ENCODE results near the gene ZNF831.

Gene ZNF831

DNA sequence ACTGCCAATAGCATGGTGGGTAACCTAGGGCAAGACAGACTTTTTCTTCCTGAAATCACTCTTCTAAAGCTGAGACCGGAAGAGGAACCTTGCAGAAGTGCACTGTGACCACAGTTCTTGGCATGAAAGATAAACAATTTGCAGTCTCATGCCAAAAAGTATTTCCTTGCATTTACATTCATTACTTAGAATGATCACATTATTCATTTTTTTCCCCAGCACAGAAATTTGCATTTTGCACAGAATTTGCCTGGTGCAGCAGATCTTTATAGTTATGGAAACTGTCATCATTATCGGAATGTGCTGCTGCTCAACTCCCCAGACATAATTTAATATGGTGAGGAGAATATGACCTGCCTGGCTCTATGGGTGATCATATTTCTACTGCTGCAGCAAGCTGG lies 94.6 kb downstream of the ZNF831 start:
- H3K36me3 ChIP-seq (replicated peaks in 1 of 2; ENCODE audit: control insufficient read depth in 2 of 2, insufficient read depth in 2 of 2, low read length in 2 of 2) = no peaks in the 10 kb centered on the region
- no peak for DNase-seq (ENCODE audit: low spot score)

DNA sequence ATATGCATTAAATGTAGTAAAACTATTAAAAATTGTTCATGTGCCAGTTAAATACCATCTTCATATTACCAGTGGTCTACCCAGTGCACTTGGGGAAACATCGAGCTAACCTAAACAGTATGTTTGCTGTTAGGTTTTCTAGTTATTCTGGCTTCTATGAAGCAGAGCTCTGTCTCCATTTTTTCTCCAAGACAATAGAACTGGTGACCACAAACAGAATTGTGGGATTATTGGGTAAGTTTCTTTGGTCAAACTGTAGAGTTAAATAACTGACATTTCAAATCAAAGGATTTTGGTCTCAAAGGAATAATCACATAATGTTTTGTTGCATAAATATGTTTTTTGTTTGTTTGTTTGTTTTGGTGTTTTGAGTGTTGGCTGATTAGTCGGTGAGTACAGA lies 96.3 kb downstream of the ZNF831 start:
- no peaks in the 10 kb centered on the region for H3K36me3 ChIP-seq (replicated peaks in 1 of 2; ENCODE audit: control insufficient read depth in 2 of 2, insufficient read depth in 2 of 2, low read length in 2 of 2)
- no peak overlapping the region for H3K18ac ChIP-seq (ENCODE audit: low read length)
- H4K8ac ChIP-seq (ENCODE audit: low read depth, low read length) = no peak overlapping the region
- H3K4me1 ChIP-seq (ENCODE audit: control insufficient read depth in 2 of 2, insufficient read depth in 1 of 2, low read depth in 1 of 2, low read length in 2 of 2) = peaks cover 0 to 3% of the 10 kb centered on the region in 2 donors
- H3K79me1 ChIP-seq (ENCODE audit: low read depth, low read length) = no peaks in the 10 kb centered on the region
- H3K27me3 ChIP-seq (ENCODE audit: control insufficient read depth in 3 of 3, insufficient read depth in 3 of 3, low read depth in 1 of 3, low read length in 3 of 3) = peaks cover 0 to 7% (median 0%) of the 10 kb centered on the region in 3 experiments
- no peak overlapping the region for H3K4me2 ChIP-seq (ENCODE audit: insufficient read depth, low read length, poor library complexity, severe bottlenecking)
- no peak overlapping the region for H3K14ac ChIP-seq (ENCODE audit: low read length)
- 58% methylated on average over 1 of the region's 2 CpGs; no CpG with 5 or more reads in 1 of the 2 donors for WGBS, 2 donors (ENCODE audit: extremely low coverage in 2 of 2, insufficient read length in 2 of 2, insufficient replicate concordance in 1 of 2)
- H2AK5ac ChIP-seq (ENCODE audit: low read depth, low read length) = no peak overlapping the region
- no peak overlapping the region for H3K9ac ChIP-seq (ENCODE audit: low read depth, low read length, poor library complexity)
- H2BK120ac ChIP-seq (ENCODE audit: low read depth, low read length) = no peak overlapping the region
- no peak overlapping the region for H2BK12ac ChIP-seq (ENCODE audit: low read length)
- H3K9me3 ChIP-seq (replicated peaks in 1 of 2; ENCODE audit: control insufficient read depth in 2 of 2, insufficient read depth in 1 of 2, low read depth in 1 of 2, low read length in 2 of 2) = no peaks in the 10 kb centered on the region
- no peak for DNase-seq (ENCODE audit: low spot score)
- no peak overlapping the region for H3K23ac ChIP-seq (ENCODE audit: low read depth, low read length, poor library complexity)
- H2BK15ac ChIP-seq (ENCODE audit: low read length) = no peak overlapping the region
- H2BK5ac ChIP-seq (ENCODE audit: low read length) = no peak overlapping the region
- no peak overlapping the region for H2AFZ ChIP-seq (ENCODE audit: low read length)
- H3K4ac ChIP-seq (ENCODE audit: low read length) = no peak overlapping the region
- H3K27ac ChIP-seq (replicated peaks; ENCODE audit: low read length) = no peak overlapping the region
- no peak overlapping the region for H4K91ac ChIP-seq (ENCODE audit: low read depth, low read length, poor library complexity)
- H3K4me3 ChIP-seq (ENCODE audit: low read length in 2 of 2) = no peak overlapping the region

More for the DNA sequence above, 94.6 kb downstream of the ZNF831 start:
- H3K4me3 ChIP-seq (ENCODE audit: low read length in 2 of 2) = no peak overlapping the region
- H3K9me3 ChIP-seq (replicated peaks in 1 of 2; ENCODE audit: control insufficient read depth in 2 of 2, insufficient read depth in 1 of 2, low read depth in 1 of 2, low read length in 2 of 2) = no peaks in the 10 kb centered on the region
- no peak overlapping the region for H3K9ac ChIP-seq (ENCODE audit: low read depth, low read length, poor library complexity)
- H2BK12ac ChIP-seq (ENCODE audit: low read length) = no peak overlapping the region
- H2BK15ac ChIP-seq (ENCODE audit: low read length) = no peak overlapping the region
- H3K27ac ChIP-seq (replicated peaks; ENCODE audit: low read length) = no peak overlapping the region
- no peak overlapping the region for H3K18ac ChIP-seq (ENCODE audit: low read length)
- WGBS, 2 donors (ENCODE audit: extremely low coverage in 2 of 2, insufficient read length in 2 of 2, insufficient replicate concordance in 1 of 2) = no CpG with 5 or more reads among the region's 2 CpGs
- peaks cover 0 to 7% (median 0%) of the 10 kb centered on the region in 3 experiments for H3K27me3 ChIP-seq (ENCODE audit: control insufficient read depth in 3 of 3, insufficient read depth in 3 of 3, low read depth in 1 of 3, low read length in 3 of 3)
- no peak overlapping the region for H2AFZ ChIP-seq (ENCODE audit: low read length)
- no peak overlapping the region for H2BK120ac ChIP-seq (ENCODE audit: low read depth, low read length)
- no peak overlapping the region for H4K8ac ChIP-seq (ENCODE audit: low read depth, low read length)
- H2BK5ac ChIP-seq (ENCODE audit: low read length) = no peak overlapping the region
- peaks cover 0 to 3% of the 10 kb centered on the region in 2 donors for H3K4me1 ChIP-seq (ENCODE audit: control insufficient read depth in 2 of 2, insufficient read depth in 1 of 2, low read depth in 1 of 2, low read length in 2 of 2)
- H2AK5ac ChIP-seq (ENCODE audit: low read depth, low read length) = no peak overlapping the region
- H3K4me2 ChIP-seq (ENCODE audit: insufficient read depth, low read length, poor library complexity, severe bottlenecking) = no peak overlapping the region
- no peak overlapping the region for H4K91ac ChIP-seq (ENCODE audit: low read depth, low read length, poor library complexity)
- H3K4ac ChIP-seq (ENCODE audit: low read length) = no peak overlapping the region
- no peak overlapping the region for H3K14ac ChIP-seq (ENCODE audit: low read length)
- no peaks in the 10 kb centered on the region for H3K79me1 ChIP-seq (ENCODE audit: low read depth, low read length)
- no peak overlapping the region for H3K23ac ChIP-seq (ENCODE audit: low read depth, low read length, poor library complexity)

DNA sequence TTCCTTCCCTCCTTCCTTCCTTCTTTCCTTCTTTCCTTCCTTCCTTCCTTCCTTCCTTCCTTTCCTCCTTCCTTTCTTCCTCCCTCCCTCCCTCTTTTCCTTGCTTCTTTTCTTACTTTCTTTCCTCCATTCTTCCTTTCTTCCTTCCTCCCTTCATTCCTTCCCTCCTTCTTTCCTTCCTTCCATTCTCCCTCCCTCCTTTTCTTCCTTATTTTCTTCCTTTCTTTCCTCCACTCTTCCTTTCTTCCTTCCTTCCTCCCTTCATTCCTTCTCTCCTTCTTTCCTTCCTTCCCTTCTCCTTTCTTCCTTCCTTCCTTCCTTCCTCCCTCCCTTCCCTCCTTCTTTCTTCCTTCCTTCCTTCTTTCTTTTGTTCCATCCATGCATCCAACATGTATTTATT lies 101.7 kb downstream of the ZNF831 start:
- Histone ChIP-seq H2BK5ac (ENCODE audit: low read length) (no peak overlapping the region), H3K27ac (replicated peaks; ENCODE audit: low read length) (no peak overlapping the region), H3K4me3 (ENCODE audit: low read length in 2 of 2) (no peak overlapping the region), H4K8ac (ENCODE audit: low read depth, low read length) (no peak overlapping the region), H3K18ac (ENCODE audit: low read length) (no peak overlapping the region), H4K91ac (ENCODE audit: low read depth, low read length, poor library complexity) (no peak overlapping the region), H3K9me3 (replicated peaks in 1 of 2; ENCODE audit: control insufficient read depth in 2 of 2, insufficient read depth in 1 of 2, low read depth in 1 of 2, low read length in 2 of 2) (no peaks in the 10 kb centered on the region), H3K4ac (ENCODE audit: low read length) (no peak overlapping the region), H2BK15ac (ENCODE audit: low read length) (no peak overlapping the region), H2AK5ac (ENCODE audit: low read depth, low read length) (no peak overlapping the region), H3K27me3 (ENCODE audit: control insufficient read depth in 3 of 3, insufficient read depth in 3 of 3, low read depth in 1 of 3, low read length in 3 of 3) (peaks cover 0 to 6% (median 0%) of the 10 kb centered on the region in 3 experiments), H3K4me2 (ENCODE audit: insufficient read depth, low read length, poor library complexity, severe bottlenecking) (no peak overlapping the region), H2BK12ac (ENCODE audit: low read length) (no peak overlapping the region), H3K36me3 (replicated peaks in 1 of 2; ENCODE audit: control insufficient read depth in 2 of 2, insufficient read depth in 2 of 2, low read length in 2 of 2) (no peaks in the 10 kb centered on the region), H2AFZ (ENCODE audit: low read length) (no peak overlapping the region), H2BK120ac (ENCODE audit: low read depth, low read length) (no peak overlapping the region), H3K14ac (ENCODE audit: low read length) (no peak overlapping the region), H3K79me1 (ENCODE audit: low read depth, low read length) (no peaks in the 10 kb centered on the region), H3K4me1 (ENCODE audit: control insufficient read depth in 2 of 2, insufficient read depth in 1 of 2, low read depth in 1 of 2, low read length in 2 of 2) (peaks cover 0 to 11% of the 10 kb centered on the region in 2 donors), H3K23ac (ENCODE audit: low read depth, low read length, poor library complexity) (no peak overlapping the region), H3K9ac (ENCODE audit: low read depth, low read length, poor library complexity) (no peak overlapping the region)
- no peak for DNase-seq (ENCODE audit: low spot score)

DNA sequence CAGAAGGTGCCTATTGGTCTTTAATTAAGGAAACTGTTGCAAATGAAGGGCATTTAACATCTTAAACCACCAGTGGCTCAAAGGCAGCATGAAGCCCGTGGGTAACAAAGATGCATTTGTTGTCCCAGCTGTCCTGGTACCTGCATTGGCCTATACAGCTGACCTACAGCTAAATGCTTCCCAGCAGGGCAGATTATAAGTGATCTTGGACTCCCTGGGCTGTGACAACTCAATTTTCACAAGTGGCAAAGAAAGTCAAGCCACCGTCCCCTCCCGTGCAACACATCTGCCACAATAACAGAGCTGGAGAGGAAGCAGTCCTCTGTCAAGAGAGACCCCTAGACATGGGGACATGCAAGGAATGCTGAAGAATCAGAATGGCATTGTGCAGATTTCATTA lies 105.2 kb downstream of the ZNF831 start:
- no peak overlapping the region for H2AFZ ChIP-seq (ENCODE audit: low read length)
- H3K4me2 ChIP-seq (ENCODE audit: insufficient read depth, low read length, poor library complexity, severe bottlenecking) = no peak overlapping the region
- H2BK15ac ChIP-seq (ENCODE audit: low read length) = no peak overlapping the region
- no peak overlapping the region for H3K18ac ChIP-seq (ENCODE audit: low read length)
- H3K4ac ChIP-seq (ENCODE audit: low read length) = no peak overlapping the region
- no peak overlapping the region for H4K8ac ChIP-seq (ENCODE audit: low read depth, low read length)
- H3K9me3 ChIP-seq (replicated peaks in 1 of 2; ENCODE audit: control insufficient read depth in 2 of 2, insufficient read depth in 1 of 2, low read depth in 1 of 2, low read length in 2 of 2) = no peaks in the 10 kb centered on the region
- H3K27ac ChIP-seq (replicated peaks; ENCODE audit: low read length) = no peak overlapping the region
- H2BK120ac ChIP-seq (ENCODE audit: low read depth, low read length) = no peak overlapping the region
- H4K91ac ChIP-seq (ENCODE audit: low read depth, low read length, poor library complexity) = no peak overlapping the region
- H3K23ac ChIP-seq (ENCODE audit: low read depth, low read length, poor library complexity) = no peak overlapping the region
- no peak overlapping the region for H3K4me3 ChIP-seq (ENCODE audit: low read length in 2 of 2)
- H2BK12ac ChIP-seq (ENCODE audit: low read length) = no peak overlapping the region
- no peak overlapping the region for H3K14ac ChIP-seq (ENCODE audit: low read length)
- no peak overlapping the region for H2BK5ac ChIP-seq (ENCODE audit: low read length)
- no peak overlapping the region for H2AK5ac ChIP-seq (ENCODE audit: low read depth, low read length)
- H3K27me3 ChIP-seq (ENCODE audit: control insufficient read depth in 3 of 3, insufficient read depth in 3 of 3, low read depth in 1 of 3, low read length in 3 of 3) = peaks cover 0 to 8% (median 0%) of the 10 kb centered on the region in 3 experiments
- no peaks in the 10 kb centered on the region for H3K79me1 ChIP-seq (ENCODE audit: low read depth, low read length)
- peaks cover 0 to 8% of the 10 kb centered on the region in 2 donors for H3K4me1 ChIP-seq (ENCODE audit: control insufficient read depth in 2 of 2, insufficient read depth in 1 of 2, low read depth in 1 of 2, low read length in 2 of 2)
- no CpG with 5 or more reads among the region's 3 CpGs for WGBS, 2 donors (ENCODE audit: extremely low coverage in 2 of 2, insufficient read length in 2 of 2, insufficient replicate concordance in 1 of 2)
- H3K36me3 ChIP-seq (replicated peaks in 1 of 2; ENCODE audit: control insufficient read depth in 2 of 2, insufficient read depth in 2 of 2, low read length in 2 of 2) = no peaks in the 10 kb centered on the region
- DNase-seq (ENCODE audit: low spot score) = no peak
- no peak overlapping the region for H3K9ac ChIP-seq (ENCODE audit: low read depth, low read length, poor library complexity)
